ENCODE measurements around the gene GPR83. TPM values are rescaled to one million over a fixed set of nuclear protein-coding genes. Genes with fewer than 3 reads are reported as not detected.
"Not testable (repeated sequence)": the region's sequence is repeated elsewhere in the genome, so short reads cannot be mapped to it uniquely, and the experiment has no call there.

GPR83 gene
- total RNA-seq, 2 experiments from 2014 or later: 0.07 to 0.12 TPM

- no peak for ATAC-seq
- H3K4me3 Mint-ChIP-seq: no peak overlapping the region
- no peak for DNase-seq
- CTCF ChIA-PET: interaction anchor here (0.6 to 1.6 kb wide), 3 partner anchors 15 to 522 kb away, joined by 3 read pairs; no protein-coding TSS in a partner anchor
- intact Hi-C loops (cut with DNase I, micrococcal nuclease): loop anchor here in 1 of 2 experiments (5.0 kb wide), 2 partner anchors 245 to 495 kb away; no protein-coding TSS in a partner anchor
- H3K9me3 Mint-ChIP-seq (ENCODE audit: low read depth): no peaks in the 10 kb centered on the region
- POLR2A ChIA-PET: no interaction called here
- H3K36me3 Mint-ChIP-seq (ENCODE audit: low read depth): peaks cover 29% of the 10 kb centered on the region
- H3K27ac Mint-ChIP-seq: no peak overlapping the region
- no peaks in the 10 kb centered on the region for H3K4me1 Mint-ChIP-seq
- no peaks in the 10 kb centered on the region for H3K27me3 Mint-ChIP-seq
Observed at GRCh38 chr11:94417386-94417987, 16.3 kb upstream of the GPR83 start.

DNA sequence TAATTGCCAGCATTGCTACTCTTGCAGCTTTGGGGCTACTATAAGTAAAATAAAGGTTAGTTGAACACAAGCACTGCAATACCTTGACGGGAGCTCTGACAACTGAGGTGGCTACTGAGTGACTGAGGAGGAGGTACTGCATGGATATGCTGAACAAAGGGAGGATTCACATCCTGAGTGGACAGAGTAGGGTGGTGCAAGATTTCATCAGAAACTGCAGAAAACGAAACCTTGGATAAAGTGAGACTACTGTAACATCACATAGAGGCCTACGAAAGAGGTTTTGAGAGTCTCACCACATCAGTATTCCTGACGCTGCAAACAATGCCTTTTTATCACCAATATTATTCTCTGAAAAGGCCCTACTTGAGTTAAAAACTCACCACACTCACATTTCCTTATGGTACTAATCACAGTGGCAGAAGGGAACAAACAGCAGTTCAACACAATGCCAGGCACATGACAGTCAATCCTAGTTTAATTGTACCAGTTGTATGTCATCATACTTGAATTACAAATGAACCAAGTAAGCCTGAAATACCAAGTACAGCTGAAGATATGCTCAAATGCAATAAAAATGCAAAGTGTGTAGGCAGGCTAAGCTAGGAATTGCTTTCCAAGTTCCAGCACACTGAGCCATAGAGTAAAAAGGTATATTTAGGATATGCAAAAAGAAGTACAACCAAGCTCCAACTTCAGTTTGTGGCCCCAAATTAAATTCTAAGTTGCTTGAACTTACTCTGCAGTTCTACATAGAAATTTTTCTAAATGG is 4.0 kb upstream of the GPR83 start:
- ATAC-seq (no peak), DNase-seq (no peak)
- Mint-ChIP-seq H3K27me3 (peaks cover 18% of the 10 kb centered on the region), H3K27ac (no peak overlapping the region), H3K36me3 (ENCODE audit: low read depth) (peaks cover 19% of the 10 kb centered on the region), H3K4me3 (no peak overlapping the region), H3K4me1 (peaks cover 7% of the 10 kb centered on the region), H3K9me3 (ENCODE audit: low read depth) (peaks cover 41% of the 10 kb centered on the region)
- intact Hi-C loops (cut with DNase I, micrococcal nuclease): no loop called here
- ChIA-PET CTCF (interaction anchor here (1.0 kb wide), 1 partner anchor 11 kb away, joined by 3 read pairs; no protein-coding TSS in a partner anchor), POLR2A (no interaction called here)

- Mint-ChIP-seq H3K4me3 (no peak overlapping the region), H3K27ac (no peak overlapping the region), H3K36me3 (ENCODE audit: low read depth) (peaks cover 1% of the 10 kb centered on the region), H3K27me3 (peaks cover 41% of the 10 kb centered on the region), H3K4me1 (peaks cover 8% of the 10 kb centered on the region), H3K9me3 (ENCODE audit: low read depth) (peaks cover 16% of the 10 kb centered on the region)
- no peak for ATAC-seq
- ChIA-PET CTCF (interaction anchor here (0.8 kb wide), 1 partner anchor 14 kb away, joined by 3 read pairs; no protein-coding TSS in a partner anchor), POLR2A (no interaction called here)
- no peak for DNase-seq
- intact Hi-C loops (cut with DNase I, micrococcal nuclease): no loop called here
Observed at GRCh38 chr11:94402355-94402754, 1.1 kb upstream of the GPR83 start.

GRCh38 chr11:94401773-94402265 is 600 bp upstream of the GPR83 start:
- peaks cover 41% of the 10 kb centered on the region for H3K27me3 Mint-ChIP-seq
- POLR2A ChIA-PET: no interaction called here

DNA sequence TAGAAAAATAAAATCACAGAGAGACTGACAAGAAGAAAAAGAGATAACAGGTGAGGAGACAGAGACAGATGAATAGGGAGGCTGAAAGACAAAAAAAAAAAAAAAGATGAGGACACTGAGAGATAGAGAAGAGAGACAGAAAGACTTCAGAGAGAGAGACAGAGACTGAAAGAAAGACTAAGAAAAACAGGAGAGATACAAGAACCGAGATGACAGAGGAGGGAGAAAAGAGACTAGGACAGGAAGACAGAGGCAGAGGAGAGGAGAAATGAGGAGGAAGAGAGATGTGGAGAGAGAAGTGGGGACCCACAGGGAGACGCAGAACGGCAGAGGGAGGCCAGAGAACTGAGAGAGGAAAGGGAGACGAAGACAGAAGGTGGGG is 771 bp downstream of the GPR83 start:
- H3K27ac Mint-ChIP-seq: no peak overlapping the region
- no peak overlapping the region for H3K4me3 Mint-ChIP-seq
- ATAC-seq (no peak), DNase-seq (no peak)
- peaks cover 41% of the 10 kb centered on the region for H3K27me3 Mint-ChIP-seq
- H3K4me1 Mint-ChIP-seq: peaks cover 8% of the 10 kb centered on the region
- peaks cover 6% of the 10 kb centered on the region for H3K9me3 Mint-ChIP-seq (ENCODE audit: low read depth)
- intact Hi-C loops (cut with DNase I, micrococcal nuclease): no loop called here
- H3K36me3 Mint-ChIP-seq (ENCODE audit: low read depth): no peaks in the 10 kb centered on the region
- ChIA-PET POLR2A (no interaction called here), CTCF (no interaction called here)

More at GRCh38 chr11:94401773-94402265, 600 bp upstream of the GPR83 start:
- peaks cover 8% of the 10 kb centered on the region for H3K4me1 Mint-ChIP-seq
- CTCF ChIA-PET: interaction anchor here (0.8 kb wide), 1 partner anchor 15 kb away, joined by 3 read pairs; no protein-coding TSS in a partner anchor
- peaks cover 13% of the 10 kb centered on the region for H3K9me3 Mint-ChIP-seq (ENCODE audit: low read depth)
- intact Hi-C loops (cut with DNase I, micrococcal nuclease): no loop called here
- H3K27ac Mint-ChIP-seq: no peak overlapping the region
- no peak overlapping the region for H3K4me3 Mint-ChIP-seq
- ATAC-seq (no peak), DNase-seq (no peak)
- H3K36me3 Mint-ChIP-seq (ENCODE audit: low read depth): no peaks in the 10 kb centered on the region

- Mint-ChIP-seq H3K9me3 (ENCODE audit: low read depth) (peaks cover 6% of the 10 kb centered on the region), H3K36me3 (ENCODE audit: low read depth) (no peaks in the 10 kb centered on the region), H3K4me3 (no peak overlapping the region), H3K27me3 (peaks cover 41% of the 10 kb centered on the region), H3K4me1 (peaks cover 8% of the 10 kb centered on the region), H3K27ac (no peak overlapping the region)
- ChIA-PET POLR2A (no interaction called here), CTCF (no interaction called here)
- DNase-seq: no peak
- ATAC-seq: no peak
- intact Hi-C loops (cut with DNase I, micrococcal nuclease): no loop called here
Observed at GRCh38 chr11:94400050-94400449, 1.2 kb downstream of the GPR83 start.

DNA sequence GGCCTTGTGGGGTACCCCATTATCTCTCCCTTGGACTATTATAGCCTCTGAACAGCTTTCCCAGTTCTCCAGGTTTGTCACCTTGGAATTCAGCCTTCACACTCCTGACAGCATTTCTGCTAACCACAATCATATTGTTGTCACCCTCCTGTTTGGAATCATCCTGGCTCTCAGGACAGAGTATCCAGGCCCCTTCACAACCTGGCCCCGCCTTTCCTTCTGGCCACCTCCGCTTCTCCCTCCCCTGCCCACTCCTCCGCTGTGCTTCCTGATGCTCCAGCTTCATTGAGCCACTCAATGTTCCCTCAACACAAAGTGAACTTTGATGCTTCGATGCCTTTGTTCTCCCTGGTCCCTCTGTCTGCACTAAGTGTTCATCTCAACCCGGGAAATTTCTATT is 3.1 kb downstream of the GPR83 start:
- Mint-ChIP-seq H3K4me1 (peaks cover 8% of the 10 kb centered on the region), H3K27me3 (peaks cover 41% of the 10 kb centered on the region), H3K36me3 (ENCODE audit: low read depth) (no peaks in the 10 kb centered on the region), H3K27ac (no peak overlapping the region), H3K9me3 (ENCODE audit: low read depth) (peaks cover 2% of the 10 kb centered on the region), H3K4me3 (no peak overlapping the region)
- POLR2A ChIA-PET: no interaction called here
- ATAC-seq: no peak
- intact Hi-C loops (cut with DNase I, micrococcal nuclease): no loop called here
- no peak for DNase-seq
- CTCF ChIA-PET: no interaction called here

DNA sequence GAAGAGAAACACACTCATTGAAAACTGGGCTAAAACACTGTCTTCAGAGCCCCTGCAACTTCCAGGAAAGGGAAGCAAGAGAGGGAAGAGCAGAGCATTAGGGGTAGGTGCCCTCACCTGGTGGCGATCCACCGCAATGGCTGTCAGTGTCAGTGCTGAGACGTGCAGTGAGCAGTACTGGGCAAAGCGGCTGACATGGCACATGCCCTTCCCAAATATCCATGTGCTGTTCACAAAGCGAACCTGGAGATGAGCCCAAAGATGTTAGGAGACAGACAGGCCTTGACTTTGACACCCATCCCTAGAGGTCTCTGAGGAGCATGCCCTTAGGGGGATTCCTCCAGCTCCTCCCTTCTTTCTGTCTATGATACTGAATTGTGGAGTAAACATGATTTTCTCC is 4.9 kb downstream of the GPR83 start:
- H3K27me3 Mint-ChIP-seq: peaks cover 30% of the 10 kb centered on the region
- ATAC-seq: no peak

GRCh38 chr11:94391937-94392336 is 9.3 kb downstream of the GPR83 start:
- H3K4me3 Mint-ChIP-seq; CTCF ChIA-PET; POLR2A ChIA-PET; H3K27me3 Mint-ChIP-seq; H3K4me1 Mint-ChIP-seq; H3K9me3 Mint-ChIP-seq (ENCODE audit: low read depth); ATAC-seq; intact Hi-C loops (cut with DNase I, micrococcal nuclease); DNase-seq; H3K36me3 Mint-ChIP-seq (ENCODE audit: low read depth); H3K27ac Mint-ChIP-seq: not testable (repeated sequence)

More for the DNA sequence above, 4.9 kb downstream of the GPR83 start:
- H3K36me3 Mint-ChIP-seq (ENCODE audit: low read depth): no peaks in the 10 kb centered on the region
- H3K4me1 Mint-ChIP-seq: peaks cover 8% of the 10 kb centered on the region
- CTCF ChIA-PET: no interaction called here
- intact Hi-C loops (cut with DNase I, micrococcal nuclease): no loop called here
- H3K4me3 Mint-ChIP-seq: no peak overlapping the region
- POLR2A ChIA-PET: no interaction called here
- H3K27ac Mint-ChIP-seq: no peak overlapping the region
- peaks cover 3% of the 10 kb centered on the region for H3K9me3 Mint-ChIP-seq (ENCODE audit: low read depth)
- no peak for DNase-seq

- ATAC-seq (no peak), DNase-seq (no peak)
- ChIA-PET CTCF (no interaction called here), POLR2A (no interaction called here)
- H3K27ac Mint-ChIP-seq: no peak overlapping the region
- no peak overlapping the region for H3K4me3 Mint-ChIP-seq
- H3K4me1 Mint-ChIP-seq: no peaks in the 10 kb centered on the region
- peaks cover 4% of the 10 kb centered on the region for H3K27me3 Mint-ChIP-seq
- no peaks in the 10 kb centered on the region for H3K36me3 Mint-ChIP-seq (ENCODE audit: low read depth)
- no peaks in the 10 kb centered on the region for H3K9me3 Mint-ChIP-seq (ENCODE audit: low read depth)
- intact Hi-C loops (cut with DNase I, micrococcal nuclease): no loop called here
Observed at GRCh38 chr11:94379613-94380012, 21.6 kb downstream of the GPR83 start.

GRCh38 chr11:94376841-94377240 is 24.4 kb downstream of the GPR83 start:
- peaks cover 2% of the 10 kb centered on the region for H3K27me3 Mint-ChIP-seq
- no peak for DNase-seq
- H3K4me1 Mint-ChIP-seq: no peaks in the 10 kb centered on the region
- no peak for ATAC-seq
- no peaks in the 10 kb centered on the region for H3K36me3 Mint-ChIP-seq (ENCODE audit: low read depth)
- H3K9me3 Mint-ChIP-seq (ENCODE audit: low read depth): no peaks in the 10 kb centered on the region
- H3K27ac Mint-ChIP-seq: no peak overlapping the region
- intact Hi-C loops (cut with DNase I, micrococcal nuclease): no loop called here
- no peak overlapping the region for H3K4me3 Mint-ChIP-seq
- ChIA-PET POLR2A (no interaction called here), CTCF (no interaction called here)

DNA sequence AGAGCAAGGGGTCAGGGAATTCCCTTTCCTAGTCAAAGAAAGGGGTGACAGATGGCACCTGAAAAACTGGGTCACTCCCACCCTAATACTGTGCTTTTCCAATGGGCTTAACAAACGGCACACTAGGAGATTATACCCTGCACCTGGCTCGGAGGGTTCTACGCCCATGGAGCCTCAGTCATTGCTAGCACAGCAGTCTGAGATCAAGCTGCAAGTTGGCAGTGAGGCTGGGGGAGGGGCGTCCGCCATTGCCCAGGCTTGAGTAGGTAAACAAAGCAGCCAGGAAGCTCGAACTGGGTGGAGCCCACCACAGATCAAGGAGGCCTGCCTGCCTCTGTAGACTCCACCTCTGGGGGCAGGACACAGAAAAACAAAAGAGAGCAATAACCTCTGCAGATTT is 30.6 kb downstream of the GPR83 start:
- H3K27ac Mint-ChIP-seq; H3K4me1 Mint-ChIP-seq; DNase-seq; H3K4me3 Mint-ChIP-seq; ATAC-seq; CTCF ChIA-PET; H3K27me3 Mint-ChIP-seq; intact Hi-C loops (cut with DNase I, micrococcal nuclease); H3K36me3 Mint-ChIP-seq (ENCODE audit: low read depth); H3K9me3 Mint-ChIP-seq (ENCODE audit: low read depth); POLR2A ChIA-PET: not testable (repeated sequence)

Data from activated CD4-positive, alpha-beta T cell treated with anti-CD3 and anti-CD28 coated beads for 36 hours (primary cell).